ENCODE results near the gene DAZAP1.
"Not testable (repeated sequence)": the region's sequence is repeated elsewhere in the genome, so short reads cannot be mapped to it uniquely, and the experiment has no call there.

Gene DAZAP1

DNA sequence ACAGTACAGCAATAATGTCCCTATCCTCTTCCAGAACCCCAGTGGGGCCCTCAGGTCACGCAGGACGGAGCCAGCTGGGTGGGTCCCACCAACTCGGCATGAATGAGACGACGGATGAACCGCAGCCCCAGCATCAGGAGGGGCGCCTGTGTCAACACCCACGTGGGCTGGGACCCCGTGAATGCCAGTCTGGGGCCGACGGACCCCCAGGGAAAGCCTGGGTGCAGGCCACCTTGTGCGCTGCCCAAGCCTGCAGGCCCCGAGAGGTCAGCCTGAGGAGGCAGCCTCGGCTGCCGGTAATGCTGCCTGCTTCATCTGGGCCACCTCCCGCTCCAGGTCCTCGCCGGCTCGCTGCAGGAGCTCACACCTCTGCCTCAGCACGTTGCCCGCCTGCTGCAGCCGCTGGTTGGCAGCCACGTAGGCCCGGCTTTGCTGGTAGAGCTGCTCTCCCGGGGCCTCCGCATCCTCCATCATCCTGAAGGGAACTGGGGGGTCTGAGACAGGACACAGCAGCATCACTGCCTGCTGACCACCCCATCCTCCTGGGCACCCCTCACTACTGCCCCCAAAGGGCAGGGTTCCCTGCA, 67.5 kb downstream of the DAZAP1 start:
- no peak for DNase-seq

DNA sequence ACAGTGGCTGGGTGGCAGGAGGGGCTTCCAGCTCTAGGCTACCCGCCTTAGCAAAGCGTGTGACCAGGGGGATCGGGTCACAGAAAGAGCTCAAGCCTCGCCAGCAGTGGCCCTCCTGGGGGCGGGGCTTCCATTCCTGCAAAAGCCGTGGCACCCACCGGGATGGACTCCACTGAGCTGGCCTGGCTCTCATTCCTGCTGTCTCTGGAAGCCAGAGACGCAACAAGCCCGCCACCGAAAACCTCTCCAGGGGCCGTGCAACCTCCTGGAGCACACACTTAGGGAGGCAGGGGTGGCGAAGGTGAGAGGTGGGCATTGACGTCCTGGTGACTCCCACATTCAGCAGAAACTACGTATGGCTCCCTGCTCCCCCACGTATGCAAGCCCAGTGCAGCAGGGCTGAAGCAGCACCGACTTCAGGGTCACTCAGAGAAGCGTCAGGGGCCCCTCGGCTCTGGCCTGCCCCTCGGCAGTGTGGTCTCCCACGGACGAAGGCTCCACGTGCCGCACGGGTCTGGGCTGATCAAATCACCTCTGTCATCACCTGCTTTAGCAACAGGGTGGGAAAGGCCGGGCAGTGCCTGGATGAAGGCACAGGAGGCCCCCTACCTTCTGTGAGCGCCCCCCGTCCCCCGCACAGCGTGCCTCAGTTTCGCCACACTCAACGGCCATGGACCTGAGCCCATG, 68.5 kb downstream of the DAZAP1 start:
- DNase-seq, result no peak

DNA sequence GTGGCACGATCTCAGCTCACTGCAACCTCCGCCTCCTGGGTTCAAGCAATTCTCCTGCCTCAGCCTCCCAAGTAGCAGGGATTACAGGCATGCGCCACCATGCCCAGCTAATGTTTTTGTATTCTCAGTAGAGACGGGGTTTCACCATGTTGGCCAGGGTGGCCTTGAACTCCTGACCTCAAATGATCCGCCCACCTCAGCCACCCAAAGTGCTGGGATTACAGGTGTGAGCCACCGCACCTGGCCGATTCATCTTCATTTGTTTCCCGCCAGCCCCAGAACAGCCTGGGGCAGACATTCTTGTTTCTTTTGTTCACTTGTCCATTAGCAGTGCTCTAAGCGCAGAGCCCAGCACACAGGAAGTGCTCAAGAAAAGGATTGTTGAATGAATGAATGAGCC, 69.7 kb downstream of the DAZAP1 start:
- DNase-seq, result not testable (repeated sequence)

DNA sequence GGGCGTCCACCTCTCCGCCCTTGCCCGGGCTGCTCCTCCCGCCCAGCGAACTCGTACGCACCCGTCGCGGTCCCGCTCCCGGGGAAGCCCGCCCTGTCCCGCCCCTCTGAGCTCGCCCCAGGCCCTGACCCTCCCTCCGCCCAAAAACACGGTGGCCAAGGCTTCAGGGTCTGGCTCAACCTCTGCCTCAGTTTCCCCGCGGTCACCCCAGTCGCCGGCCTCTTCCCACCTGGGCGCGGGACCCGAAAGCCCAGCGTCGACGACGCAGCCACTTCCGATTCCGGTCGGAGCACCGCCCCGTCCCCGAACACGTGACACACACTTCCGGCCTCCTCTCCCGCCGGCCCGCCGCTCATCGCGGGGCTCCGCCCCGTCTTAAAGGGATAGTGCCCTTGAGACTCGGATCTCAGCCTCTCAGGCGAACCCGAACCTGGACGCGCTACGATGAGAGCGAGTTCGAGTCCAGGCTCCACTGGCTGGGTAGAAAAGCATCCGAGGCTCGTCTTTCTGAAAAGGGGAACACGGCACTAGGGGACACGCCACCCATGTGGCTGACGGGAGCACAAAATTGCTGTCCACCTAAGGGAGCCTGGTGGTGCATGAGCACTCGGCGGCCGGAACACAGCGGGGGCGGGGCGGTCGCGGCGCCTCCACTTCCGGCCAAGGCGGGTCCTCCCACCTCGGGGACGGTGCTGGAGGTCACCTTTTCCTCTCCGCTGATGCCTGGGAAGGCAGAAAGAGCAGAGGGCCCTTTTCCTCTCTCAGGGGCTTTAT, 71.7 kb downstream of the DAZAP1 start, which contains the start of gene C19orf25:
TSS of gene C19orf25 (minus strand) at position 282 of the 774 bp plus-strand sequence. CDS start 312 bp downstream, outside the sequence.
- DNase-seq, result peak; percentile 94

DNA sequence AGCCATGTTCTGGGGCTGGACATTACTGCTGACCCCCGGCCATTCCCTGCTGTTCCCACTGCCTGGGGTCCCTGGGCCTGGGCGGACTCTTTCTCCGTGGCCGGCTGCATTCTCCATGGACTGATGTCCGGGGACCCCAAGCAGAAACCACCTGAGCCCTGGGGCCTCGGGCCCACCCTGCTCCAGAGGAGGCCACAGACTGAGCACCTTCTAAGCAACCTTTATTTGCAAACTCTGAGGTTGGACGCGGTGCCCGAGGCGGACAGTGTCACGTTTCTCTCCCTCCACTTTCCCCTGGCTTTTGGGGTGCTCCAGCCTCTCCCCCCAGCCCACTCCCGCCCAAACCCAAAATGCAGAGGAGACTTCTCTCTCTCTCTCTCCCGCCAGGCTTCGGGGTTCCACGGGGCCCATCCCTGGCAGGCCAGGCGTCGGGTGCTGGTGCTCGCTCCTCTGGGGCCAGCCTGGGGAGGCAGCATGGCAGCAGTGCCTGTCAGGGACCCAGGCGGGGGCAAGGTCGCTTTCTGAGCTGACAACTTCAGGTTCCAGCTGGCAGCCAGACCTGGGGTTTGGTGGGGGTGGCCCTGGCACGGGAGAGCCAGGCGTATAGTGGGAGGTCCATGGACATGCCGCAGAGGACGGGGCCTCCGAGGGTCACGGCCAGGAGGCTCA, 74.0 kb downstream of the DAZAP1 start:
- DNase-seq, result no peak

DNA sequence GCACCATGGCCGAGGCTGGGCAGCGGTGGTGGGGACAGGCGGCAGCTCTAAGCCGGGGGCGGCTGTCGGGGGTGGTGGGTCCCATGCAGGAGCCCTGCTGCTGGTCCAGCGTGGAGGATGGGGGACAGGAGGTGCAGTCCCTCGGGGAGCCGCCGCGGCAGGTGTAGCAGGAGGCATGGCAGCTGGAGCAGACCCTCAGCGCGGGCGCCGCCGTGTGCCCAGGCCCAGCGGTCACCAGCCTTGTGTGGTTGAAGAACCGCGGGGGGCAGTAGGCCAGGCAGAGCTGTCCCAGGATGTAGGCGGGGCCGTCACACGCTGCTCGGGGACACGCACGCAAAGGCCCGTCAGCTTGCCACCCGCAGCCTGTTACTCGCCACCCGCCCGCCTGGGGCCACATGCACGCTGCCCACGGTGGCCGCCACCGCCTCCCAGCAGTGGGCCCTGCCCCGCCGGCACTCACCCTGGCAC, 74.5 kb downstream of the DAZAP1 start:
- DNase-seq, result no peak

DNA sequence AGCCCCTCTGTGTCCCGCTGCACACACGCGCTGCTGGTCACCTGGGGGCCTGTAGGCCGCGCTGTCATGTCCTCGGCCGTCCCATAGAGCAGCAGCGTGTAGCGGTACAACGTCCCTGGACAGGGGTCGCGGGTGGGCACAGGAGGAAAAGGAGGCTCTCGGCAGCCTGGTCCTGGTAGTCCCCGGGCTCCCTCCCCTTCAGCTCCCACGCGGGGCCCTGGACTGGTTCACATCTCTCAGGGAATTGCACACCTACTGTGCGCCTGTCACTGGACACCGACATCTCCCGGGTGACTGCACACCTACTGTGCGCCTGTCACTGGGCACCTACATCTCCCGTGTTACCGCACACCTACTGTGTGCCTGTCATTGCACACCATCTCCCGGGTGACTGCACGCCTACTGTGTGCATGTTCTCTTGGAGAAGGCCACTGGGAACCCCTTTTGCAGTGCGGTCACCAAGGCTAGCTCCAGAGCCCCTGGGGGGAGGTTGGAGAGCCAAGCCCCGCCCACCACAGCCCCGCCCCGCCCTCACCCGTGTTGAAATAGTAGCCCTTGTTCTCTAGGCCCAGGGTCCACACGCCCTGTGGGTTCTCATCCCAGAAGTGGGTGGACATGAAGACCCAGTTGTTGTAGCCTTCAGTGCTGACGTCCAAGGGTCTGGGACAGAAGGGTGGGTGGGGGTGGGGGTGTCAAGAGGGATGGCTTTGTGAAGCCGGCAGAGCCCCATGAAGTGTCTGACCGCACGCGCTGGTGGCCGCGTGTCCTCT, 75.2 kb downstream of the DAZAP1 start:
- DNase-seq, result no peak

DNA sequence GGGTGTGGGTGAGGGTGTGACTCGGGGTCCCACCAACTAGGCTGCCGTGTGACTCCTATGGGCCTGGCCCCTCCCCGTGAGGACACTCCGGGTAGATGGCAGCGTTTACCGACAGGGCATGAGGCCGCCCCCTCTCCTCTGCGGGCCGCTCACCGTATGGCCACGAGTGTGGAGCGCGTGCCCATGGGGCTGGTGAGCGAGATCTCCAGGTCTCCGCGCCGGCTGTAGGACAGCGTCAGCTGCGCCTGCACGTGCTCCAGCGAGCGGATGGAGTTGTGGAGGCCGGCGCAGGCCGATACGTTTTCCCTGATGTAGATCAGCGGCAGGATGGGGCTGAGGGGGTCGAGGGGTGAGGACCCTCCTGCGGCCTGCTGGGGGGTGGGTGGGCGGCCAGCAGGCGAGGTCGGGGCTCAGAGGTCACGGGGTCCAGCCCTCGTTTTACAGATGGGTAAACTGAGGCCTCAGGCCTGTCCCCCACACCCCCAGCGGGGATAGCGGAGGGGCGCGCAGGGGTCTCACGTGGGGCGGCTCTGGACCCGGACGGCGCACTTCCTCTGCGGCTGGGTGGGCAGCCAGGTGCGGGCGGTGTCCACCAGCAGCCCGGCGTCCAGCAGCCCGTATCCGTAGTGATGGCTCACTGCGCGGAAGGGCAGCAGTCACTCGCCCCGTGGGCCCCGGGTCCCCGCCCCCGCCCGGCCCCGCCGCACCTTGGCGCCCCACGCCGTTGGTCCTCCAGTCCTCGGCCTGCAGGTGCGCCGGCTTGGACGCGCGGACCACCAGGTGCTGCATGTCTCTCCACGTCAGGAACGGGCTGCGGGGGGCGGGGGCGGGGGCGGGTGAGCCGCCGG, 76.0 kb downstream of the DAZAP1 start:
- no peak for DNase-seq

DNA sequence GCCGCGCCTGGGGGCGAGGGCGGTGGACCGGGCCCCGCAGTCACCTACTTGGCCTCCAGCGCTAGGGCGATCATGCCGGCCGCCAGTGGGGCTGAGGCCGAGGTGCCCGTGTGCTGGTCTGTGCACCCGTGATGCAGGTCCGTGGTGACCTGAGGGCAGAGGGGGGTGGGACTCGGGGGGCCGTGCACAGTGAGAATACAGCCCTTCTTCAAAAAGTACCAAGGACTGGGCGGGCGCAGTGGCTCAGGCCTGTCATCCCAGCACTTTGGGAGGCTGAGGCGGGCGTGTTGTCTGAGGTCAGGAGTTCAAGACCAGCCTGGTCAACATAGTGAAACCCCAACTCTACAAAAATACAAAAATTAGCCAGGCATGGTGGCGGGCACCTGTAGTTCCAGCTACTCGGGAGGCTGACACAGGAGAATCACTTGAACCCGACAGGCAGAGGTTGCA, 76.6 kb downstream of the DAZAP1 start:
- DNase-seq, result no peak
